Cardiac muscle cell (in vitro differentiated cells and primary cell): ENCODE results near the gene PALM3. TPM values are rescaled to one million over a fixed set of nuclear protein-coding genes. Genes with fewer than 3 reads are reported as not detected.
"Not testable (repeated sequence)": the region's sequence is repeated elsewhere in the genome, so short reads cannot be mapped to it uniquely, and the experiment has no call there.

Experiments
- DNase-seq, 2 donors: peaks; one replicate each; pipeline versions ENCODE4 v3.0.0 to v3.0.0-alpha.2; 2010 to 2017; ENCODE audit warnings: low read depth in 1 of 2, low spot score in 1 of 2
- H3K27ac ChIP-seq: fragments of 200-600 bp; sonication (generic); 2 replicates; pipeline ENCODE4 v1.5.1; 2016
- H3K27me3 ChIP-seq: fragments of 200-600 bp; sonication (generic); 2 replicates; pipeline ENCODE4 v1.6.0; 2016; ENCODE audit warnings: control low read depth
- H3K36me3 ChIP-seq: fragments of 200-600 bp; sonication (generic); 2 replicates; pipeline ENCODE4 v1.5.1; 2016; ENCODE audit warnings: control low read depth
- H3K4me1 ChIP-seq: fragments of 200-600 bp; sonication (generic); 2 replicates; pipeline ENCODE4 v1.8.1; 2017; ENCODE audit warnings: low read depth, mild to moderate bottlenecking, mixed run types
- H3K4me3 ChIP-seq: fragments of 200-600 bp; sonication (generic); 2 replicates; pipeline ENCODE4 v1.5.1; 2016; ENCODE audit warnings: mild to moderate bottlenecking
- H3K9me3 ChIP-seq: fragments of 200-600 bp; sonication (generic); 2 replicates; pipeline ENCODE4 v1.5.1; 2017; ENCODE audit warnings: low read depth, mild to moderate bottlenecking, control low read depth
- CTCF ChIP-seq: IDR thresholded peaks from 2 replicates; pipeline ENCODE4 v1.5.1; 2012; ENCODE audit warnings: low read depth, mild to moderate bottlenecking, low read length
- polyA plus RNA-seq: library from polyadenylated mRNA; unstranded; fragments of >200 nt; fragmentation: Nextera tagmentation; extraction: Ambion mirVana; gene quantifications from 2 replicates; pipeline ENCODE4 v1.2.1, GENCODE V29; 2016
- total RNA-seq: library from RNA; depleted of rRNA; stranded (reverse); fragments of >200 nt; gene quantifications from 2 replicates; pipeline ENCODE4 v1.2.3, GENCODE V29; 2016

PALM3 gene
- total and polyA plus RNA-seq, 2 experiments from 2014 or later = 0.10 to 0.30 TPM

- H3K36me3 ChIP-seq = no peaks in the 10 kb centered on the region
- H3K27me3 ChIP-seq = no peaks in the 10 kb centered on the region
- no peak overlapping the region for H3K4me3 ChIP-seq
- H3K27ac ChIP-seq = no peak overlapping the region
- DNase-seq = peak in 1 of 2 donors; percentile 55
- no peaks in the 10 kb centered on the region for H3K4me1 ChIP-seq
- TF ChIP-seq CTCF = no peak
- no peaks in the 10 kb centered on the region for H3K9me3 ChIP-seq
Observed at GRCh38 chr19:14022469-14022868, 39.4 kb downstream of the PALM3 start.

- no peaks in the 10 kb centered on the region for H3K36me3 ChIP-seq
- DNase-seq = no peak
- H3K4me3 ChIP-seq = no peak overlapping the region
- no peaks in the 10 kb centered on the region for H3K27me3 ChIP-seq
- H3K27ac ChIP-seq = no peak overlapping the region
- H3K4me1 ChIP-seq = no peaks in the 10 kb centered on the region
- no peak for TF ChIP-seq CTCF
- H3K9me3 ChIP-seq = no peaks in the 10 kb centered on the region
Observed at GRCh38 chr19:14021474-14021873, 40.4 kb downstream of the PALM3 start.

DNA sequence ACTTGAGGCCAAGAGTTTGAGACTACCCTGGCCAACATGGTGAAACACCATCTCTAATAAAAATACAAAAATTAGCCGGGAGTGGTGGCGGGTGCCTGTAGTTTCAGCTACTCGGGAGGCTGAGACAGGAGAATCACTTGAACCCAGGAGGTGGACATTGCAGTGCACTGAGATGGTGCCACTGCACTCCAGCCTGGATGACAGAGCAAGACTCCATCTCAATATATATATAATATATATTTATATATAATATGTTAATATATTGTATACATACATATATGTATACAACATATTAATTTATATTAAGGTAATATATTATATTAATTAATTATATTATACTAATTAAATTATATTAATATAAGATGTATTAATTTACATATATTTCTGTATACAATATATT, 42.1 kb downstream of the PALM3 start:
- H3K9me3 ChIP-seq = not testable (repeated sequence)

DNA sequence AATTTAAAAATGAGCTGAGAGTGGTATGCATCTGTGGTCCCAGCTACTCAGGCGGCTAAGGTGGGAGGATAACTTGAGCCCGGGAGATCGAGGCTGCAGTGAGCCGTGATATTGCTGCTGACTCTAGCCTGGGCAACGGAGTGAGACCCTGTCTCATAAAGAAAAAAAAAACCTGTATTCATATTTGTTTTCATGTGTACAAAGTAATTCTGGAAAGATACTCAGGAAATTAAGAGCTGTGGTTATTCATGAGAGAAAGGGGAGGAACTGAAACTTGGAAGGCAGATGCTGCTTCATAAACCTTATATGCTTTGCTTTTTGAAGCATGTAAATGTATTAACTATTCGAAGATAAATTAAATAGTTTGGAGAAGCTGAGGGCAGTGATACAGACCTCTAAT, 42.8 kb downstream of the PALM3 start:
- no peak for TF ChIP-seq CTCF
- no peak overlapping the region for H3K27ac ChIP-seq
- no peaks in the 10 kb centered on the region for H3K4me1 ChIP-seq
- no peaks in the 10 kb centered on the region for H3K9me3 ChIP-seq
- H3K36me3 ChIP-seq = no peaks in the 10 kb centered on the region
- DNase-seq = no peak
- no peak overlapping the region for H3K4me3 ChIP-seq
- H3K27me3 ChIP-seq = no peaks in the 10 kb centered on the region

More for the DNA sequence above, 42.1 kb downstream of the PALM3 start:
- H3K4me3 ChIP-seq, H3K36me3 ChIP-seq, H3K4me1 ChIP-seq, DNase-seq, H3K27ac ChIP-seq, H3K27me3 ChIP-seq: not testable (repeated sequence)

DNA sequence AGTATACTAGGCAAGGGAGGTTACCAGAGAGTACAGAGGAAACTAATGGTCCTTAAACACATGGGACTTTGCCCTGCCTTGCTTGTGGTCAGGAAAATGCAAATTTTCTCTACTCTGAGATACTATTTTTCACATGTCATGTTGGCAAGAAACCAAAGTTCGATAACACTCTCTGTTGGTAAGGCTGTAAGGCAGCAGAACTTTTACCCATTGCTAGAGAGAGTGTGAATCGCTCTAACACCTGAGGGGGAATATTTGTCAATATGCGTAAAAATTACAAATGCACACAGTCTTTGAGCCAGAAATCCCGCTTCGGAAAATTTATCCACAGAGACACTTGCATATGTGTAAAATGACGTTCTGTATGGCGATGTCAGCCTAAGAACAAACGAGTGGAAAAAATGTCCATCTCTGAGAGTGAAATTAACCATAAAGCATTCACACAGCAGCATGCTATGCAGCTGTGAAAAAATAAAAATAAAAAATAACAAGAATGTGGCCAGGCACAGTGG, 46.3 kb downstream of the PALM3 start:
- H3K27me3 ChIP-seq = no peaks in the 10 kb centered on the region
- H3K27ac ChIP-seq = no peak overlapping the region
- H3K4me3 ChIP-seq = no peak overlapping the region
- H3K36me3 ChIP-seq = no peaks in the 10 kb centered on the region
- H3K9me3 ChIP-seq = no peaks in the 10 kb centered on the region
- no peaks in the 10 kb centered on the region for H3K4me1 ChIP-seq
- no peak for DNase-seq
- no peak for TF ChIP-seq CTCF

GRCh38 chr19:14012378-14012915, 49.4 kb downstream of the PALM3 start:
- no peak overlapping the region for H3K27ac ChIP-seq
- H3K36me3 ChIP-seq = no peaks in the 10 kb centered on the region
- no peak for DNase-seq
- no peaks in the 10 kb centered on the region for H3K4me1 ChIP-seq
- no peaks in the 10 kb centered on the region for H3K27me3 ChIP-seq
- TF ChIP-seq CTCF = no peak
- H3K4me3 ChIP-seq = no peak overlapping the region
- H3K9me3 ChIP-seq = no peaks in the 10 kb centered on the region
